Mucosa of stomach (tissue), 1 donor: Measurements from ENCODE around the gene S100A14.
A peak's percentile ranks its signal among the peaks of the same experiment; 100 is the strongest.

ENCODE experiments used
- H3K27me3 ChIP-seq: one replicate; pipeline ENCODE4 v1.7.0; 2013; ENCODE audit warnings: mild to moderate bottlenecking, low read length; ENCODE audit not compliant: control insufficient read depth, insufficient read depth
- H3K36me3 ChIP-seq: one replicate; pipeline ENCODE4 v1.7.0; 2013; ENCODE audit warnings: low read length; ENCODE audit not compliant: control insufficient read depth, insufficient read depth
- H3K4me1 ChIP-seq: one replicate; pipeline ENCODE4 v1.7.0; 2013; ENCODE audit warnings: mild to moderate bottlenecking, low read length; ENCODE audit not compliant: control insufficient read depth, insufficient read depth
- H3K4me3 ChIP-seq: one replicate; pipeline ENCODE4 v1.7.0; 2013; ENCODE audit warnings: low read length
- H3K9ac ChIP-seq: one replicate; pipeline ENCODE4 v1.7.0; 2013; ENCODE audit warnings: mild to moderate bottlenecking, low read length, moderate library complexity
- H3K9me3 ChIP-seq: one replicate; pipeline ENCODE4 v1.7.0; 2013; ENCODE audit warnings: mild to moderate bottlenecking, low read length, moderate library complexity; ENCODE audit not compliant: control insufficient read depth
- donor health status: Pancreatic carcinoma.

S100A14 gene

DNA sequence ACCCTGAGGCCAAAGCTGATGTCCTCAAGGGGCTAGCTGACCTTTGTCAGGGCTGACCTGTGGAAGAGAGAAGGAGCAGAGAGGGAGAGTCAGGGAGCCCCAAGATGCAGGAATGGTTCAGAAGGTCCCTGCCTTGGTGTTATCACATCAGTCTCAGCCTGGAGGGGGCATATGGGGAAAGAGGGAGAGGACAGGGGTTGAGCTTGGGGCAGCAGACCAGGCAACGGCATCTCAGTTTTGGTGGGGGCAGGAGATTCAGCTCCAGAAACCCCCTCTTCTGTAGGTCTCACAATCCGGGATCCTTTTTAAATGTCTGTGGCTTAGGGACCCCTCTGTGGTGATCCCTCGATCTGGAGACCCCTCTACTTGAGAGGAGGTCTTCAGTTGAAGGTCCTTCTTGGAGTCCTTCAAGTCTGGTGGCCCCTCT lies 10.4 kb upstream of the S100A14 start:
- Histone ChIP-seq H3K4me1 (peaks cover 30% of the 10 kb centered on the region), H3K9me3 (no peaks in the 10 kb centered on the region), H3K36me3 (no peaks in the 10 kb centered on the region), H3K9ac (peak overlapping the region; percentile 88), H3K4me3 (peak overlapping the region; percentile 38), H3K27me3 (no peaks in the 10 kb centered on the region)

DNA sequence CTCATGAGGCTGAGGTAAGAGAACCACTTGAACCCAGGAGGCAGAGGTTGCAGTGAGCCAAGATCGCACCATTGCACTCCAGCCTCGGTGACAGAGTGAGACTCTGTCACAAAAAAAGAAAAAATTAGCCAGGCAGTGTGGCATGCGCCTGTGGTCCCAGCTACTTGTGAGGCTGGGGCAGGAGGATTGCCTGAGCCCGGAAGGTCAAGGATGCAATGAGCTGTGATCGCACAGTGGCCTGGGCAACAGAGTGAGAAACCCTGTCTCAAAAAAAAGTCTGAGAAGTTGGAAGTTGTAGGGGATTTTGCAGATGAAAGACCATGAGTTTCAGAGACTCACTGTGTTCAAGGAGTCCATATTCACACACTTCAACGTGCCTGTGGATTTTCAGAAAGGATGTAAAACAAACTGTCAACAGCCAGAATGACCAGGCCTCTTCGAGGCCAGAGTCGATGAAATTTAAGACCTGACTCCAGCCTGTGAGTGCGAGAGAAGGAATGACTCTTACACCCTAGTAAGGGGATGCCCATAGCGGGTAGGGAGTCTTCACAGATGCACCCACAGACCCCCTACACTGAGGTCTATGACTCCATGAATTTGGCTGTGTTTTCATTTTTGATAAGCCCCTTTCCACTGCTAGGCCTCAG lies 9.0 kb upstream of the S100A14 start:
- Histone ChIP-seq H3K9ac (no peak overlapping the region), H3K4me1 (peaks cover 23% of the 10 kb centered on the region), H3K36me3 (no peaks in the 10 kb centered on the region), H3K27me3 (no peaks in the 10 kb centered on the region), H3K9me3 (no peaks in the 10 kb centered on the region), H3K4me3 (no peak overlapping the region)

DNA sequence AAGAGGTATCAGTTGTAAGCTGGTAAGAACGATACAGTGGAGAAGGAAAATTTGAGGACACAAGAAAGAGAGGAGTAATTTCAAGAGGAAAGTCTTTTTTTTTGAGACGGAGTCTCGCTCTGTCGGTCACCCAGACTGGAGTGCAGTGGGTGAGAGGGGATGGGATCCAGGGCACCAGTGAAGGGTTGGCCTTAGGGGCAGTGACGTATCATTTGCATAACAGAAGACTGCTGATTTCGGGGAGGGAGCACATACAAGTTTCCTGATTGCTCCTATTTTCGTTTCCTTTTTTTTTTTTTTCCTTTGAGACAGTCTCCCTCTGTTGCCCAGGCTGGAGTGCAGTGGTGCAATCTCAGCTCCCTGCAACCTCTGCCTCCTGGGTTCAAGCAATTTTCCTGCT lies 7.0 kb upstream of the S100A14 start:
- Histone ChIP-seq H3K4me1 (peaks cover 22% of the 10 kb centered on the region), H3K36me3 (no peaks in the 10 kb centered on the region), H3K27me3 (no peaks in the 10 kb centered on the region), H3K9me3 (no peaks in the 10 kb centered on the region), H3K4me3 (no peak overlapping the region), H3K9ac (no peak overlapping the region)

DNA sequence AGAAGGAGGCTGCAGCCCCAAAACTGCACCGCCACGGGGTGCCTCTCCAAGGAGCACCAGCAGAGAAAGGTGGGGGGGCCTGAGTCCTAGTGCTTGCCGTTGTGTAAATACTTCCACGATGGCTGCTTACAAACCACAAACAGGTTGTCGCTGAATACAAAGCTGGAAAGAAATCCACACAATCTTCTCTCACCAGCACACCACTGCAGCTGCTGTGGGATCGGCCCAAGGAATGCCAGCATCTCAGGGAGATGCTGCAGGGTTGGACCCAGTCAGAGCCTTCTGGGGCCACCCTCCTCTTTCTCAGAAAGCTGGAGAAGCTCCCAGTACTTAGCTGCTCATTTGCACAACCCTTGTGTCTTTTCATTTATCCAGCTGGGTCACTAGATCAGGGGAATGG lies 3.0 kb upstream of the S100A14 start:
- no peak overlapping the region for H3K9ac ChIP-seq
- no peaks in the 10 kb centered on the region for H3K9me3 ChIP-seq
- H3K36me3 ChIP-seq, result no peaks in the 10 kb centered on the region
- peaks cover 37% of the 10 kb centered on the region for H3K4me1 ChIP-seq
- no peaks in the 10 kb centered on the region for H3K27me3 ChIP-seq
- no peak overlapping the region for H3K4me3 ChIP-seq

DNA sequence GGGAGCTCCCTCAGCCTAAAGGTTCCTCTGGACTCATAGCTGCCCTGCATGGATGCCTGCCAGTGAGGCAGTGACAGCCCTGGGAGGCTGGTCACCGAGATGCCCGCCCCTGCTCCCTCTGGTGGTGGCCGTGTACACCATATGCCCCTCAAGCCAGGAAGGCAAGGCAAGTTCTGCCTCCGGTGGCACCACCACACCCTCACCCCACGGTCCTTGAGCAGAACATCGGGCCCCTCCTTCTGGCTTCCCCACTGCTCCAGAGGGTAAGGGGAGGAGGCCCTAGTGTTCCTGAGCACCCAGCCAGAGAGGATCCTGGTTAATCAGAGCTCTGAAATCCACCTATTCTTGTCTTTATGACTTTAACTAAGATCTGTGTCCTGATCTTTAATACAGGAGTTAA lies 1.5 kb upstream of the S100A14 start:
- peaks cover 49% of the 10 kb centered on the region for H3K4me1 ChIP-seq
- H3K9ac ChIP-seq, result no peak overlapping the region
- H3K9me3 ChIP-seq, result no peaks in the 10 kb centered on the region
- H3K27me3 ChIP-seq, result no peaks in the 10 kb centered on the region
- H3K4me3 ChIP-seq, result no peak overlapping the region
- no peaks in the 10 kb centered on the region for H3K36me3 ChIP-seq

DNA sequence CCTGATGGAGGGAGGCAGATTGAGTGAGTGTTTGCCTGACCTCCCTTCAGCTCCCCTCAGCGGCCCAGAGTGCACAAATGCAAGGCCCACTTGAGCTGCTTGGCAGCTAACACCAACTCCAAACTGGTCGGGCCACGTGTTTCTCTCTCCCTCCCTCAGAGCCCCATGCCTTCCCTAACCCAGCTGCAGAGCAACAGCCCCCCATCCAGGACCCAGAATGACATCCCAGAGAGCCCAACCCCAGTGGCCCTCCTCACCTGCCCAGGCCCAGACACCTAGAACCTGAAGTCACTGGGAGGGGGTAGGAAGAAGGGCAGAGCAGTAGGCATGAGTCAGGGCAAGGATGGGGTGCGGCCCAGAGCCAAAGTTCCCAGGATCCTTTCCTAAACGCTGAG lies 789 bp upstream of the S100A14 start:
- no peak overlapping the region for H3K9ac ChIP-seq
- no peaks in the 10 kb centered on the region for H3K36me3 ChIP-seq
- no peak overlapping the region for H3K4me3 ChIP-seq
- H3K27me3 ChIP-seq, result no peaks in the 10 kb centered on the region
- no peaks in the 10 kb centered on the region for H3K9me3 ChIP-seq
- H3K4me1 ChIP-seq, result peaks cover 49% of the 10 kb centered on the region

DNA sequence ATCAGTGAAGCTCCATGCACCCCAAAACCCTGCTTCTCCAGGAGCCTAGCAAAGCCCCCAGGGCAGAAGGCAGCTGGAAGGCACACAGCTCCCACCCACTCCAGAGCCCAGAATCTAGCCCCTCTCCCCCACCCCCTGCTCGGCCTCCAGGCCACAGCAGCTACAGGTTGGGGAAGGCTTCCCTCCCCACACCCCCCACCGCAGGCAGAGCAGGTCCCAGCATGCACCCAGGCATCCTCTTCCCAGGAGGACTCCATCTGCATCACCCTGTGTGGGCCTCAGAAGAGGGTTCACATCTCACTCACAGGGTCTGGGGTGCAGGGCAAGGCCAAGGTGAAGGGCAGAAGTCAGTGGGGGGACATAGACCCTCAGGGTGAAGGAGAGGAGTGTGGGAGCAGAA lies 719 bp downstream of the S100A14 start:
- Histone ChIP-seq H3K27me3 (no peaks in the 10 kb centered on the region), H3K9me3 (no peaks in the 10 kb centered on the region), H3K4me1 (peaks cover 59% of the 10 kb centered on the region), H3K9ac (peak overlapping the region; percentile 95), H3K36me3 (no peaks in the 10 kb centered on the region), H3K4me3 (peak overlapping the region; percentile 60)

DNA sequence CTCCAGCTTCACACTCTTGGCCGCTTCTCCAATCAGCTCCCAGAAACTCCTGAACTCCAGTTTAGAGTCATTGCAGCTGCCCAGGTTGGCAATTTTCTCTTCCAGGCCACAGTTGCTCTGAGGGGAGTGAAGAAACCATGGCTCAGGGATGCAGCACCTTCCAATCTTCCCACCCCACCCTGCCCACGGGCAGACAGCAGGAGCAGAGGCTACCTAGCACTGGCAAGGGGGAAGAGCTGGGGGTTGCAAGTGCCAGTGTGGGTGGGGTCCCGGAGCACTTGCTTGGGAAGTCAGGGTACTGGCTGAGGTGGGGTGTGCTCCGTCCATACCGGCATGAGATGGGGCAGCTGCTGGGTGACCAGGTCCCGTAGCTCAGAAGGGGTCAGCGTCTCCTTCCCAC lies 1.2 kb downstream of the S100A14 start:
- H3K36me3 ChIP-seq, result no peaks in the 10 kb centered on the region
- no peaks in the 10 kb centered on the region for H3K27me3 ChIP-seq
- peak overlapping the region; percentile 95 for H3K9ac ChIP-seq
- no peaks in the 10 kb centered on the region for H3K9me3 ChIP-seq
- peaks cover 64% of the 10 kb centered on the region for H3K4me1 ChIP-seq
- H3K4me3 ChIP-seq, result peak overlapping the region; percentile 60

DNA sequence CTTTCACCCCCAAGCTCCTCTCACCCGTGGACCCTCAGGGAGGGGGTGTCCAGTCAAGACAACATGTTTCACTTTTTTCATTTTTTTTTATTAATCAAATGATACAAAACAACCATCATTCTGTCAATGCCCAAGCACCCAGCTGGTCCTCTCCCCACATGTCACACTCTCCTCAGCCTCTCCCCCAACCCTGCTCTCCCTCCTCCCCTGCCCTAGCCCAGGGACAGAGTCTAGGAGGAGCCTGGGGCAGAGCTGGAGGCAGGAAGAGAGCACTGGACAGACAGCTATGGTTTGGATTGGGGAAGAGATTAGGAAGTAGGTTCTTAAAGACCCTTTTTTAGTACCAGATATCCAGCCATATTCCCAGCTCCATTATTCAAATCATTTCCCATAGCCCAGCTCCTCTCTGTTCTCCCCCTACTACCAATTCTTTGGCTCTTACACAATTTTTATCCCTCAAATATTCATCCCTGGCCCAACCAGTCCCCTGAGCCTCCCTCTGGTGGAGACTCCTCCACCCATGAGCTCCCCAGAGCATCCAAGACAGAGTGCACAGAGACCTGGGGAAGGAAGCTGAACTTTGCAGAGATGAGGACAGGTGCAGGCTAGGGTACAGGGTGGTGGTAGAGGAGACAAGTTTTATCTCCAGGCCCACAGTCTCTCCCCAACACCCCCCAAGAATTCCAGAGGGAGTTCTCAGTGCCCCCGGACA lies 1.8 kb downstream of the S100A14 start:
- no peak overlapping the region for H3K4me3 ChIP-seq
- H3K9me3 ChIP-seq, result no peaks in the 10 kb centered on the region
- peaks cover 70% of the 10 kb centered on the region for H3K4me1 ChIP-seq
- no peaks in the 10 kb centered on the region for H3K36me3 ChIP-seq
- peak overlapping the region; percentile 95 for H3K9ac ChIP-seq
- H3K27me3 ChIP-seq, result no peaks in the 10 kb centered on the region

DNA sequence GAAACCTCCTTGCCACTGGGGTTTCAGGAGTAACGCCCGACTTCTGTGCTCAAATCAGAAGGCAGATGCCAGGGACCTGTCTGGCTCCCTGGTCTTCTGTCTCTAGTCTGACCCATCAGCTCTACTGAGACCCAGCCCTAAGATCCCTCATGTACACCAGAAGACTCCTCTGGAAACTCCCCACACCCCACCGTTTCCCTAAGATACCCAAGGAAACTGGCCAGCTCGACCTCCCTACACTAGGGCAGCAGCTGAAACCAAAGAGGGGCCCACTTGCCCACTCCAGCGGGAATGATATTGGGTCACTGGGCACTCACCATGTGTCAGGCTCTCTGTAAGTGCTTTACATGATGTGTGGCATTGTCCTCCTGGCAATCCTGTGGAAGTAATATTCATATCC lies 2.7 kb downstream of the S100A14 start:
- H3K27me3 ChIP-seq, result no peaks in the 10 kb centered on the region
- no peaks in the 10 kb centered on the region for H3K9me3 ChIP-seq
- peaks cover 79% of the 10 kb centered on the region for H3K4me1 ChIP-seq
- peak overlapping the region; percentile 98 for H3K9ac ChIP-seq
- no peaks in the 10 kb centered on the region for H3K36me3 ChIP-seq
- H3K4me3 ChIP-seq, result no peak overlapping the region

DNA sequence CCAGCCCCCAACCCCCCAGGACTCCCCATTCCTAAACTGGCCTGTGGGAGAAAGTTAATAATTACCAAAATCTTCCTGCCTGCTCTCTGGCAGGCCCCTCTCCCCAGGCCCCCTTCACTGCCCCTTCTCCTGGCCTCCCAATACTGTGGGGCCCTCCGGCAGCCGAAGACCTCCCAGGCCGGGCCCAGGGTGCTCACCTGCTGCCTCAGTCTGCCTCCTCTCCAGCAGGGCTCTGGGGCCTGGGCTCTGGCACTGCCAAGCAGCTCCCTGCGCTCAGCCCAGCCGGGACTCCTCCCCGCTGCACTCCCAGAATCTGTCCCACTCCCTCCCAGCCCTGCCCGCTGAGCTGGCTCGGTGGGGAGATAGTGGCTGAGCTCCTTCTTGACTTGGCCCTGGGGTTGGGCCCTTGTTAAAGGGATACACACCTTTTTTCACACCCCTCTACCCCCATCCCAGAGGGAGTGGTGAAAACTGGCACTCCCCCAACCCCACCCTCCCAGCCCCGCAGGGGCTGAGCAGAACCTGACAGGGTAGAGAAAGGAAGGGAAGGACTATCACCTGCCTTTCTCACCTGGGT lies 3.3 kb downstream of the S100A14 start, which contains the start of gene S100A16:
S100A16 (minus strand) TSS at position 383 of the 577 bp plus-strand sequence. CDS start 4,986 bp downstream, outside the sequence.
- Histone ChIP-seq H3K4me3 (peak within 1 kb of the TSS; percentile 75), H3K9ac (peak within 1 kb of the TSS; percentile 98), H3K36me3 (no peaks in the 10 kb centered on the region), H3K4me1 (peaks cover 81% of the 10 kb centered on the region), H3K27me3 (no peaks in the 10 kb centered on the region), H3K9me3 (no peaks in the 10 kb centered on the region)

DNA sequence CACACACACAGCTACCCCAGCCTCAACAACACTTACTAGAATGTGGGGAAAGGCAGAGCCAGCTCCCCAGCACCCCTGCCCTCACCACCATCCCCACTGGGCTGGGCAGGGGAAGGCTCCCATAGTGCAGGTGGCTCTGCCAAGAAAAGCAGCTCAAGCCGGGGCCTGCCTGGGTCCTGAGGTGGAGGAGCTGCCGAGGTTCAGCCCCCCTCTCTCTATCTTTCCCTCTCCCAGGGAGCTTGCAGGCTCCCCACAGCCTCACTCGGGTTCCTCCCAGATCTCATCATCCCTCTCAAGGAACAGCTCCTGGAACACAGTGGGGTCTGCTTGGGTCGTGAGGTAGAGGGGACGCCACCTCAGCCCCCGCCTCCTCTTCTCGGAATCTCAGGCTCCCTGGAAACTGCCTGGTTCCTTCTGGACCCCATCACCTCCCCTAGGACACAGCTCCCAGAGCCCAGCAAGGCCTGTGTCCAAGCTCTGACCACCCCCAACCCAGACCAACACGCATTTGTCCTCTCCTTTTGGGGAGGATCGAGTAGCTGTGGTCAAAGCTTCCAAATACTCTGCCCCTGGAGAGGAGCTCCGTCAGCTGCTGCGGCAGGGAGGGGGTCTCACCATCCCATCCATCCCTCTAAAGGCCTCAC lies 3.9 kb downstream of the S100A14 start:
- peak overlapping the region; percentile 75 for H3K4me3 ChIP-seq
- H3K9me3 ChIP-seq, result no peaks in the 10 kb centered on the region
- H3K9ac ChIP-seq, result peak overlapping the region; percentile 98
- peaks cover 75% of the 10 kb centered on the region for H3K4me1 ChIP-seq
- H3K36me3 ChIP-seq, result no peaks in the 10 kb centered on the region
- H3K27me3 ChIP-seq, result no peaks in the 10 kb centered on the region
